ENCODE results near the gene SMARCD2. TPM values are rescaled to one million over a fixed set of nuclear protein-coding genes. Genes with fewer than 3 reads are reported as not detected.
"Not testable (repeated sequence)": the region's sequence is repeated elsewhere in the genome, so short reads cannot be mapped to it uniquely, and the experiment has no call there.

SMARCD2 gene
- total RNA-seq, 2 donors from 2014 or later = 77.2 to 124 TPM

- H3K27me3 ChIP-seq; H3K4me1 ChIP-seq; H3K9ac ChIP-seq (ENCODE audit: low read depth in 2 of 2, low read length in 2 of 2); H3K36me3 ChIP-seq; H3K9me3 ChIP-seq; intact Hi-C loops (cut with DNase I); DNase-seq; H3K4me3 ChIP-seq; H3K27ac ChIP-seq: not testable (repeated sequence)
These were observed 31.7 kb upstream of the SMARCD2 start for GRCh38 chr17:63874061-63874626.

DNA sequence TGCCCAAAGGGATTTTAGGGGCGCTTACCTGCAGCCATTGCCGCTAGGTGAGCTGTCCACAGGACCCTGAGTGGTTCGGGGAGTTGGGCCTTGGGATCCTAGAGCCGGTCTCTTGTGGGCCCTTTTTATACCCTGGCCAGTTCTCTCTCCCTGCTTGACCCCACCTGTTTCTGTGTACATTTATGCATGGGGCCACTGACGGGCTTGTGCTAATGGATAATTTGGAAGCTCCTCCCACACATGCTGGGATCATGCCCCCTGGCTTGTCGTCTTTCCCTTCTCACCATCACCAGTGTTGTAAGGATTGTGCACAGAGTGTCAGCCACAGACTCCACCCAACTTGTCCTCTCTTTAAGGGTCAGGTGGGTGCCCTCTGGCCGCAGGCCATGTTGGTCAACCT is 31.1 kb upstream of the SMARCD2 start, which contains the start of gene CSH2:
Gene CSH2 (minus strand): TSS at position 101 of the 400 bp plus-strand sequence. CDS start 63 bp downstream, at position 38.
- DNase-seq; H3K27ac ChIP-seq; H3K9me3 ChIP-seq; H3K27me3 ChIP-seq; H3K4me3 ChIP-seq; H3K9ac ChIP-seq (ENCODE audit: low read depth in 2 of 2, low read length in 2 of 2); intact Hi-C loops (cut with DNase I); H3K4me1 ChIP-seq; H3K36me3 ChIP-seq: not testable (repeated sequence)

GRCh38 chr17:63871646-63872365 is 29.3 kb upstream of the SMARCD2 start:
- H3K9ac ChIP-seq (ENCODE audit: low read depth in 2 of 2, low read length in 2 of 2); H3K4me1 ChIP-seq; intact Hi-C loops (cut with DNase I); H3K27me3 ChIP-seq; H3K4me3 ChIP-seq; H3K27ac ChIP-seq; H3K36me3 ChIP-seq; H3K9me3 ChIP-seq; DNase-seq: not testable (repeated sequence)

DNA sequence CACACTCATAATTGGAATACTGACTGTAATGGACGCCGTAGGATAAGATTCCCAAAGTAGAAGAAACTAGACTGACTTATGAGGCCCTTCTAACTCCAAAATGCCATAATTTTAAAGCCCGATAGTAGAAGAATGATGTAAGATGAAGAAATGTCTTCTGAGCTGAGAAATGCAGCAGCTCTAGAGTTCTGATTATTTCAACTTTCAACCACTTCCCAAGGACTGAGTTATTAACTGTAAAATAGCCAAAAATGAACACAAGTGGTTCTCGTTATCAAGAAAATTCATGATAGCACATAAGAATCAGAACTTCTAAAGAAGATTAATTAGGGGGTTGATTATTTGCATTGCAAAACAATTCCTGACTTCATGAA is 27.8 kb upstream of the SMARCD2 start:
- H3K9me3 ChIP-seq; H3K27me3 ChIP-seq; H3K4me3 ChIP-seq; DNase-seq; H3K9ac ChIP-seq (ENCODE audit: low read depth in 2 of 2, low read length in 2 of 2); H3K27ac ChIP-seq; H3K4me1 ChIP-seq; H3K36me3 ChIP-seq; intact Hi-C loops (cut with DNase I): not testable (repeated sequence)

DNA sequence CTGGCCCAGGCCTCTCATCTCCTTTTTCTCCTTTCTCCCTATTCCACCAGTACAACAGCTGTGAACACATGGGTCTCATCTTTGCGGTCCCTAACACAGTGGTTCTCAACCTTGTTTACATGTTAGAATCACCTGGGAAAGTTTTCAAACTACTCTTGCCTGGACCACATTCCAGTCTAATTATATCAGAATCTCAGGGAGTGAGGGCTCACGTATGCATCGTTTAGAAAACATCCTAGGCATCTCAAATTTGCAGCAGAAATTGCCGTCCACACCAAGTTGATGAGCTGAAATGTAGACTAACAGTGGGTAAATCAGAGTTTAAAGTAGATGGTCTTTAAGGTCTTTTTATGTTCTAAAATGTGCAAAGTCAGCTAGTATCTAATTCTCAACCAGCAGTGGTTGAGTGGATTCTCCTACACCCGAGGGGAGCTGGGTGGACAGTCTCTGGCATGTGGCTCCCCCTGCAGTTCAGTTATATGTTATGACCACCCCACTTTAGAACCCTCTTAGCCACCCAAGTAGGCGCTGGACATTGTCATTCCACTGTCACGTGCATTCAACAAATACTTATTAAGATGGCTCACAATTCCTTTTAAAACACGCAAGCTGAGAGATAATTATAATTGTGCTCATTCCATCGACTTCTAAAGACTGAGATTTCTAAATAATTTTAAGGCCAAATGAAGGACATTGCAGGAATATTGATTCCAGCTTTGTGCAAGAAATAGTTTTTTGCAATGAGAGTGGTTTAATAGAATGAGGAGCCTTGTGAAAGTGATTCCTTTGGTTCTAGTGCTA is 27.2 kb upstream of the SMARCD2 start:
- H3K4me1 ChIP-seq; H3K27me3 ChIP-seq; H3K4me3 ChIP-seq; H3K9me3 ChIP-seq; H3K9ac ChIP-seq (ENCODE audit: low read depth in 2 of 2, low read length in 2 of 2); DNase-seq; intact Hi-C loops (cut with DNase I); H3K36me3 ChIP-seq; H3K27ac ChIP-seq: not testable (repeated sequence)

- H3K4me1 ChIP-seq; H3K9ac ChIP-seq (ENCODE audit: low read depth in 2 of 2, low read length in 2 of 2); H3K27me3 ChIP-seq; H3K9me3 ChIP-seq; DNase-seq; H3K36me3 ChIP-seq; H3K4me3 ChIP-seq; H3K27ac ChIP-seq; intact Hi-C loops (cut with DNase I): not testable (repeated sequence)
These were observed 24.1 kb upstream of the SMARCD2 start for GRCh38 chr17:63866625-63867024.

DNA sequence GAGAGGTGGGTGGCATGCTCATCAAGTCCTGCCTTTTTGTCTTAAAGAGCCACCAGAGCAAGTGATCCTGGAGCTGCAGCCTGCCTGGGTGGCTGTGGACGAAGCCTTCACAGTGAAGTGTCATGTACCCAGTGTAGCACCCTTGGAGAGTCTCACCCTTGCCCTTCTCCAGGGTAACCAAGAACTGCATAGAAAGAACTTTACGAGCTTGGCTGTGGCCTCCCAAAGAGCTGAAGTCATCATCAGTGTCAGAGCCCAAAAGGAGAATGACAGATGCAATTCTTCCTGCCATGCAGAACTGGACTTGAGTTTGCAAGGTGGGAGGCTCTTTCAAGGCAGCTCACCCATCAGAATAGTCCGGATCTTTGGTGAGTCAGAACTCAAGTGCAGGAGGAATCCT is 16.8 kb upstream of the SMARCD2 start:
- Histone ChIP-seq H3K4me1 (no peaks in the 10 kb centered on the region), H3K9ac (ENCODE audit: low read depth in 2 of 2, low read length in 2 of 2) (no peak overlapping the region), H3K36me3 (no peaks in the 10 kb centered on the region), H3K4me3 (no peak overlapping the region), H3K9me3 (no peaks in the 10 kb centered on the region), H3K27ac (no peak overlapping the region), H3K27me3 (no peaks in the 10 kb centered on the region)
- no peak for DNase-seq
- TF ChIP-seq, protein P1, sequence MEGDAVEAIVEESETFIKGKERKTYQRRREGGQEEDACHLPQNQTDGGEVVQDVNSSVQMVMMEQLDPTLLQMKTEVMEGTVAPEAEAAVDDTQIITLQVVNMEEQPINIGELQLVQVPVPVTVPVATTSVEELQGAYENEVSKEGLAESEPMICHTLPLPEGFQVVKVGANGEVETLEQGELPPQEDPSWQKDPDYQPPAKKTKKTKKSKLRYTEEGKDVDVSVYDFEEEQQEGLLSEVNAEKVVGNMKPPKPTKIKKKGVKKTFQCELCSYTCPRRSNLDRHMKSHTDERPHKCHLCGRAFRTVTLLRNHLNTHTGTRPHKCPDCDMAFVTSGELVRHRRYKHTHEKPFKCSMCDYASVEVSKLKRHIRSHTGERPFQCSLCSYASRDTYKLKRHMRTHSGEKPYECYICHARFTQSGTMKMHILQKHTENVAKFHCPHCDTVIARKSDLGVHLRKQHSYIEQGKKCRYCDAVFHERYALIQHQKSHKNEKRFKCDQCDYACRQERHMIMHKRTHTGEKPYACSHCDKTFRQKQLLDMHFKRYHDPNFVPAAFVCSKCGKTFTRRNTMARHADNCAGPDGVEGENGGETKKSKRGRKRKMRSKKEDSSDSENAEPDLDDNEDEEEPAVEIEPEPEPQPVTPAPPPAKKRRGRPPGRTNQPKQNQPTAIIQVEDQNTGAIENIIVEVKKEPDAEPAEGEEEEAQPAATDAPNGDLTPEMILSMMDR (IDR thresholded peaks at IDR 0.05) = no peak
- intact Hi-C loops (cut with DNase I) = no loop called here

DNA sequence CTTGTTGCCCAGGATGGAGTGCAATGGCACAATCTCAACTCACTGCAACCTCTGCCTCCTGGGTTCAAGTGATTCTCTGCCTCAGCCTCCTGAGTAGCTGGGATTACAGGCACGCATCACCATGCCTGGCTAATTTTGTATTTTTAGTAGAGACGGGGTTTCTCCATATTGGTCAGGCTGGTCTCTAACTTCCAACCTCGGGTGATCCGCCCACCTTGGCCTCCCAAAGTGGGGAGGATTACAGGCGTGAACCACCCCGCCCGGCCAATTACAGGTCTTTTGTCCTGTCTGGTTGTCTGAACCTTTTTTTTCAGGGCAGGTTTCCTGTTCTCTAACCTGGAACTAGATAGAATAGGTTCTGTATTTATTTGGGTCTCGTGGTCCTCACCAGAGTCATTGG is 13.9 kb upstream of the SMARCD2 start:
- DNase-seq; H3K9ac ChIP-seq (ENCODE audit: low read depth in 2 of 2, low read length in 2 of 2); H3K4me1 ChIP-seq: not testable (repeated sequence)

GRCh38 chr17:63855185-63855584 is 12.7 kb upstream of the SMARCD2 start:
- Histone ChIP-seq H3K4me3 (no peak overlapping the region), H3K9me3 (no peaks in the 10 kb centered on the region), H3K4me1 (no peaks in the 10 kb centered on the region), H3K9ac (ENCODE audit: low read depth in 2 of 2, low read length in 2 of 2) (no peak overlapping the region), H3K27ac (no peak overlapping the region), H3K27me3 (no peaks in the 10 kb centered on the region), H3K36me3 (no peaks in the 10 kb centered on the region)
- TF ChIP-seq, protein P1 (IDR thresholded peaks at IDR 0.05) = no peak
- intact Hi-C loops (cut with DNase I) = no loop called here
- DNase-seq = no peak

More for the DNA sequence above, 13.9 kb upstream of the SMARCD2 start:
- H3K27ac ChIP-seq; intact Hi-C loops (cut with DNase I); H3K36me3 ChIP-seq; H3K9me3 ChIP-seq; H3K27me3 ChIP-seq; H3K4me3 ChIP-seq: not testable (repeated sequence)
